ENCODE results near the gene DIS3L2. TPM values are rescaled to one million over a fixed set of nuclear protein-coding genes. Genes with fewer than 3 reads are reported as not detected.

The DIS3L2 gene
- total and polyA plus RNA-seq, 2 of the 8 experiments (the other 6 are each of a cell fraction or from before 2014, with no cell fraction given), result 11.5 to 21.6 TPM

DNA sequence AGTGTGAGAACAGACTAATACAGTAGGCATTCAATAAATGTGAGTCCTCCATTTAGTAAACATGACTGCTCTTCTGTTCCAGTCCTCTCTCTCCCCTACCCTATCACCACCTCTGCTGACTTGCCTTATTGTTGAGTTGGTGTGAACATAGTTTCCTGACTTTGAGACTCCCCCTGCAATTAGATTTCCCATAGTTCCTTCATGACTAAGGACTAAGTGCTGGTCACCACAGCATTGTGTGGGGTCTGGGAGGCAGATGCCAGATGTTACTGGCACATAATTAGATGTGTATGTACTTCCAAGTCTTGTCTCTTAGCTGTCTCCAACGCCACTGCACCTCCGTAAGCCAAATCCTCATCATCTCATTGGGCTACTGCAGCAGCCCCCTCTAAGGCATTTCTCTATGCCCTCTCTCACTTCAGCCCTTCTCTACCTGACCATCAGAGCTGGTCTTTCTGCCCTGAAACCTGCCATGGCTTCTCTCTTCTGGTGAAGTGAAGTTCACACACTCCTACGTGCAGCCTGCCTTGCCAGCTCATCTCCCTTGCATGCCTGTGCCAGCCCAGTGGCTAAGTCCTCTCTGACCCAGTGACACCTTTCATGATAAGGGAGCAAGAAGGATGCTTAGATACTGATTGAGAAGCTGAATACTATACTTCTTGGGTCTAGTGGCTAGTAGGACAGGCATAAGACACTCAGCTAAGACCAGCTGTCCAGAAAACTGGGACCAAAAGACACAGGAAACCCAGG is 335.4 kb downstream of the DIS3L2 start (continued):
- TF ChIP-seq, protein P1, sequence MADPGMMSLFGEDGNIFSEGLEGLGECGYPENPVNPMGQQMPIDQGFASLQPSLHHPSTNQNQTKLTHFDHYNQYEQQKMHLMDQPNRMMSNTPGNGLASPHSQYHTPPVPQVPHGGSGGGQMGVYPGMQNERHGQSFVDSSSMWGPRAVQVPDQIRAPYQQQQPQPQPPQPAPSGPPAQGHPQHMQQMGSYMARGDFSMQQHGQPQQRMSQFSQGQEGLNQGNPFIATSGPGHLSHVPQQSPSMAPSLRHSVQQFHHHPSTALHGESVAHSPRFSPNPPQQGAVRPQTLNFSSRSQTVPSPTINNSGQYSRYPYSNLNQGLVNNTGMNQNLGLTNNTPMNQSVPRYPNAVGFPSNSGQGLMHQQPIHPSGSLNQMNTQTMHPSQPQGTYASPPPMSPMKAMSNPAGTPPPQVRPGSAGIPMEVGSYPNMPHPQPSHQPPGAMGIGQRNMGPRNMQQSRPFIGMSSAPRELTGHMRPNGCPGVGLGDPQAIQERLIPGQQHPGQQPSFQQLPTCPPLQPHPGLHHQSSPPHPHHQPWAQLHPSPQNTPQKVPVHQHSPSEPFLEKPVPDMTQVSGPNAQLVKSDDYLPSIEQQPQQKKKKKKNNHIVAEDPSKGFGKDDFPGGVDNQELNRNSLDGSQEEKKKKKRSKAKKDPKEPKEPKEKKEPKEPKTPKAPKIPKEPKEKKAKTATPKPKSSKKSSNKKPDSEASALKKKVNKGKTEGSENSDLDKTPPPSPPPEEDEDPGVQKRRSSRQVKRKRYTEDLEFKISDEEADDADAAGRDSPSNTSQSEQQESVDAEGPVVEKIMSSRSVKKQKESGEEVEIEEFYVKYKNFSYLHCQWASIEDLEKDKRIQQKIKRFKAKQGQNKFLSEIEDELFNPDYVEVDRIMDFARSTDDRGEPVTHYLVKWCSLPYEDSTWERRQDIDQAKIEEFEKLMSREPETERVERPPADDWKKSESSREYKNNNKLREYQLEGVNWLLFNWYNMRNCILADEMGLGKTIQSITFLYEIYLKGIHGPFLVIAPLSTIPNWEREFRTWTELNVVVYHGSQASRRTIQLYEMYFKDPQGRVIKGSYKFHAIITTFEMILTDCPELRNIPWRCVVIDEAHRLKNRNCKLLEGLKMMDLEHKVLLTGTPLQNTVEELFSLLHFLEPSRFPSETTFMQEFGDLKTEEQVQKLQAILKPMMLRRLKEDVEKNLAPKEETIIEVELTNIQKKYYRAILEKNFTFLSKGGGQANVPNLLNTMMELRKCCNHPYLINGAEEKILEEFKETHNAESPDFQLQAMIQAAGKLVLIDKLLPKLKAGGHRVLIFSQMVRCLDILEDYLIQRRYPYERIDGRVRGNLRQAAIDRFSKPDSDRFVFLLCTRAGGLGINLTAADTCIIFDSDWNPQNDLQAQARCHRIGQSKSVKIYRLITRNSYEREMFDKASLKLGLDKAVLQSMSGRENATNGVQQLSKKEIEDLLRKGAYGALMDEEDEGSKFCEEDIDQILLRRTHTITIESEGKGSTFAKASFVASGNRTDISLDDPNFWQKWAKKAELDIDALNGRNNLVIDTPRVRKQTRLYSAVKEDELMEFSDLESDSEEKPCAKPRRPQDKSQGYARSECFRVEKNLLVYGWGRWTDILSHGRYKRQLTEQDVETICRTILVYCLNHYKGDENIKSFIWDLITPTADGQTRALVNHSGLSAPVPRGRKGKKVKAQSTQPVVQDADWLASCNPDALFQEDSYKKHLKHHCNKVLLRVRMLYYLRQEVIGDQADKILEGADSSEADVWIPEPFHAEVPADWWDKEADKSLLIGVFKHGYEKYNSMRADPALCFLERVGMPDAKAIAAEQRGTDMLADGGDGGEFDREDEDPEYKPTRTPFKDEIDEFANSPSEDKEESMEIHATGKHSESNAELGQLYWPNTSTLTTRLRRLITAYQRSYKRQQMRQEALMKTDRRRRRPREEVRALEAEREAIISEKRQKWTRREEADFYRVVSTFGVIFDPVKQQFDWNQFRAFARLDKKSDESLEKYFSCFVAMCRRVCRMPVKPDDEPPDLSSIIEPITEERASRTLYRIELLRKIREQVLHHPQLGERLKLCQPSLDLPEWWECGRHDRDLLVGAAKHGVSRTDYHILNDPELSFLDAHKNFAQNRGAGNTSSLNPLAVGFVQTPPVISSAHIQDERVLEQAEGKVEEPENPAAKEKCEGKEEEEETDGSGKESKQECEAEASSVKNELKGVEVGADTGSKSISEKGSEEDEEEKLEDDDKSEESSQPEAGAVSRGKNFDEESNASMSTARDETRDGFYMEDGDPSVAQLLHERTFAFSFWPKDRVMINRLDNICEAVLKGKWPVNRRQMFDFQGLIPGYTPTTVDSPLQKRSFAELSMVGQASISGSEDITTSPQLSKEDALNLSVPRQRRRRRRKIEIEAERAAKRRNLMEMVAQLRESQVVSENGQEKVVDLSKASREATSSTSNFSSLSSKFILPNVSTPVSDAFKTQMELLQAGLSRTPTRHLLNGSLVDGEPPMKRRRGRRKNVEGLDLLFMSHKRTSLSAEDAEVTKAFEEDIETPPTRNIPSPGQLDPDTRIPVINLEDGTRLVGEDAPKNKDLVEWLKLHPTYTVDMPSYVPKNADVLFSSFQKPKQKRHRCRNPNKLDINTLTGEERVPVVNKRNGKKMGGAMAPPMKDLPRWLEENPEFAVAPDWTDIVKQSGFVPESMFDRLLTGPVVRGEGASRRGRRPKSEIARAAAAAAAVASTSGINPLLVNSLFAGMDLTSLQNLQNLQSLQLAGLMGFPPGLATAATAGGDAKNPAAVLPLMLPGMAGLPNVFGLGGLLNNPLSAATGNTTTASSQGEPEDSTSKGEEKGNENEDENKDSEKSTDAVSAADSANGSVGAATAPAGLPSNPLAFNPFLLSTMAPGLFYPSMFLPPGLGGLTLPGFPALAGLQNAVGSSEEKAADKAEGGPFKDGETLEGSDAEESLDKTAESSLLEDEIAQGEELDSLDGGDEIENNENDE (IDR thresholded peaks at IDR 0.05; ENCODE audit: insufficient replicate concordance, low read length), result no peak
- TF ChIP-seq SUZ12 (IDR thresholded peaks at IDR 0.05; ENCODE audit: low read length), result no peak
- no peak for TF ChIP-seq CEBPB (IDR thresholded peaks at IDR 0.05; ENCODE audit: low read depth, low read length)

Data from H1 (cell line).